Uterus (tissue), 2 donors: ENCODE measurements around the gene ILK.

Source experiments
- CTCF ChIP-seq, 4 experiments: fragments of 200-600 bp in 2 of 4; fragments of 450-650 bp in 2 of 4; sonication (generic) in 2 of 4; IDR thresholded peaks; one replicate each; pipeline ENCODE4 v1.5.1; 2016 to 2019; ENCODE audit warnings: antibody characterized with exemption in 4 of 4, mild to moderate bottlenecking in 2 of 4, moderate library complexity in 1 of 4
- POLR2A ChIP-seq, 2 donors: fragments of 450-650 bp; IDR thresholded peaks; one replicate each; pipeline ENCODE4 v1.6.1; 2016; ENCODE audit warnings: antibody characterized with exemption in 2 of 2, mild to moderate bottlenecking in 1 of 2, moderate library complexity in 1 of 2

GRCh38 chr11:6658647-6659046 lies 55.1 kb downstream of the ILK start:
- TF ChIP-seq CTCF (IDR thresholded peaks at IDR 0.05) (no peak), POLR2A (IDR thresholded peaks at IDR 0.05) (no peak)
